Measurements from ENCODE around the gene DUSP7. TPM values are rescaled to one million over a fixed set of nuclear protein-coding genes. Genes with fewer than 3 reads are reported as not detected.

Gene DUSP7
- total and polyA plus RNA-seq, 9 of the 15 experiments (the other 6 are each of a cell fraction or from before 2014, with no cell fraction given) = 0.45 to 15.8 (median 8.2) TPM

- TF ChIP-seq MNT (conservative IDR thresholded peaks at IDR 0.05) (no peak), STAG1 (CRISPR knock-in tag; IDR thresholded peaks at IDR 0.05; ENCODE audit: borderline replicate concordance) (no peak), ZBTB2 (IDR thresholded peaks at IDR 0.05) (no peak), SMARCE1 (IDR thresholded peaks at IDR 0.05) (no peak), JUN (IDR thresholded peaks at IDR 0.05; ENCODE audit: borderline replicate concordance, low read depth, low read length) (no peak), JUN (CRISPR knock-in tag; IDR thresholded peaks at IDR 0.05; ENCODE audit: borderline replicate concordance) (no peak), DPF2 (IDR thresholded peaks at IDR 0.05) (no peak), PHF21A (IDR thresholded peaks at IDR 0.05; ENCODE audit: borderline replicate concordance, low read depth) (no peak), ZNF395 (CRISPR knock-in tag; IDR thresholded peaks at IDR 0.05) (no peak)
Measured at GRCh38 chr3:52057812-52058495, 1.6 kb upstream of the DUSP7 start (continued).
